Stimulated activated CD8-positive, alpha-beta memory T cell treated with anti-CD3 and anti-CD28 coated beads, Interleukin-12 subunit alpha, Interleukin-12 subunit beta, amount 100 ng/mL, for 24 hours (primary cell): Measurements from ENCODE around the gene MRPS6.

Source experiments
- DNase-seq: peaks from one replicate; pipeline ENCODE4 v3.0.0-alpha.2; 2020; ENCODE audit errors: extremely low read depth

MRPS6 gene

GRCh38 chr21:34071683-34072082 is 1.7 kb upstream of the MRPS6 start:
- DNase-seq = no peak

- DNase-seq = no peak
Observed at GRCh38 chr21:34072145-34073031, 990 bp upstream of the MRPS6 start.

DNA sequence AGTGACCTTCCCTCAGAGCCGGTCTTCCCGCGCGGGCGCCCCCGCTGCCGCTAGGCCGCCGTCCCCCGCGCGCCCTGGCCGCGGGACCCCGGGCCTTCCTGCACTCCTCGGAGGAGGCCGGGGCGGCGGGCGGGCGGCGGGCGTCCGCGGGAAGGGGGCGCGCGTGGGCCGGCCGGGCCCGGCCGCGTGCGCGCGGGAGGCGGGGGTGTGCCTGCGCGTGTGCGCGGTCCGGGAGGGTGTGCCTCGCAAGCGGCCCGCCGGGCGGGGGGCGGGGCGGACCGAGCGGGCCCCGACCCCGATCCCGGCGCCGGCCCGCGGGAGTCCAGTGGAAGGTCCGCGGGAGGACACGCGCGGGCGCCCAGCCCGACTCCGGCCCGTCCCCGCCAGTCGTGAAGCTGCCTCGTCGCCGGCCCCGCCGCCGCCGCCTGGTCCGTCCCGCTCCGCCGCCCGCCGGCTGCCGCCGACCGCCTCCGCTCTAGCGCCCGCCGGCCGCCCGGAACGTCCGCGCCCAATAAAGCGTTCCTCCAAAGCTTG is 438 bp downstream of the MRPS6 start:
- no peak for DNase-seq

- no peak for DNase-seq
Observed at GRCh38 chr21:34074283-34075090, 1.1 kb downstream of the MRPS6 start.

DNA sequence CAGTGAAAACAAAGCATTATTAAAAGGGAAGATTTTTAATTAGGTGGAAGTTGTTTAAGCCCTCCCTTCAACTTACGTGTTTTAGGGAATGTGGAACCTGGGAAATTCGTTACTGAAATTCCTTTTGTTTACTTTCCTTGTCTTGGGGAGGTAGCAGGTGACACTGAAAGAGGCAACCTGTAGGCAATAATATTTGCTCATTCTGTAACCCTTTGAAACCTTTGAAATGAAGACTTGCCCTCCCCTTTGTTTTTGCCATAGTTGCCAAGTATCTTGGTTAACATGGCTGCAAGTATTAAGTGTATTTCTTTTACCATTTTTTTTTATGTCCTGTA is 1.7 kb downstream of the MRPS6 start:
- no peak for DNase-seq

DNA sequence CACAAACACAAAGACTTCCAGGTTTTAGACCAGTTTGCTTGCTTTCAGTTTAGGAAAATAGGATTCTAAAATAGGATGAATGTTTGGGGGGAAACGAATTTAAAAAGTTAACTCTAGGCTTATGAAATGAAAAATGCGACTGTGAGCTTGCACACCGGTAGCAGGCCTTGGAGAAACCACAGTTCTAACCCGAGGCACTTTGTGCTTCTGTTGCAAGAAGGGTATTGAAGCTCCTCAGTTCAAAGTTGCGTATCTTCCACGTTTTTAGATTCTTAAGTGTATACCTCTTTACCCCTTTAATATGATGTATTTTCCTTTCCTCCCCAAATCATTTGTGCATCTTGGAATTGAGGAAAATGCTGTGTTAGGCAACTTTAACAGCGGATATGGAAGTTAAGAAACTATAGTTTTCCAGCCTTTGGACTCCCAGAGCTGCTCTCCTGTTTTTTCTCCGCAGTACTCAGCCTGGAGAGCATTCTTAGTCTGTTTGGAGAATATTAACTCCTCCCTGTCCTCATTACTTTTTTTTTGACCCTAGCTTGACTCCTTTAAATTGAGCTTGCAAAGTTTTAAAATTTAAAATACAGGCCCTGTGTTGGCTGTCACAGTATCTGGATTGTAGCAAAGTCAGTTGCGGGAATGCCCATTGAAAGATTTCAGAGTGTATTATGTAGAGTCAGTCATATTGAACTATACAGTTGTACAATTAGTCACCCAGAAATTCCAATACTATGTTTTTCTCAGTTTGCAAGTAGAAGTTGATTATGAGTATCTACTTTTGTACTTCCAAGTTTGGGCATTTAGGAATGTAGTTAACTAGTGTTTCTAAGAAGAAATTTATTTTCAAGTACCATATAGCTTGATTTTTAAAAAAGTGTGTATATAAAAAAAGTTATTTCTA is 2.6 kb downstream of the MRPS6 start:
- DNase-seq = no peak

GRCh38 chr21:34076835-34077234 is 3.5 kb downstream of the MRPS6 start:
- no peak for DNase-seq

GRCh38 chr21:34077888-34078287 is 4.5 kb downstream of the MRPS6 start:
- no peak for DNase-seq

- no peak for DNase-seq
Observed at GRCh38 chr21:34078915-34079314, 5.5 kb downstream of the MRPS6 start.

- DNase-seq = no peak
Observed at GRCh38 chr21:34080710-34081109, 7.3 kb downstream of the MRPS6 start.

- DNase-seq = no peak
Observed at GRCh38 chr21:34082769-34083168, 9.4 kb downstream of the MRPS6 start.

- DNase-seq = no peak
Observed at GRCh38 chr21:34083357-34083756, 10.0 kb downstream of the MRPS6 start.

GRCh38 chr21:34085129-34085528 is 11.8 kb downstream of the MRPS6 start:
- DNase-seq = no peak

DNA sequence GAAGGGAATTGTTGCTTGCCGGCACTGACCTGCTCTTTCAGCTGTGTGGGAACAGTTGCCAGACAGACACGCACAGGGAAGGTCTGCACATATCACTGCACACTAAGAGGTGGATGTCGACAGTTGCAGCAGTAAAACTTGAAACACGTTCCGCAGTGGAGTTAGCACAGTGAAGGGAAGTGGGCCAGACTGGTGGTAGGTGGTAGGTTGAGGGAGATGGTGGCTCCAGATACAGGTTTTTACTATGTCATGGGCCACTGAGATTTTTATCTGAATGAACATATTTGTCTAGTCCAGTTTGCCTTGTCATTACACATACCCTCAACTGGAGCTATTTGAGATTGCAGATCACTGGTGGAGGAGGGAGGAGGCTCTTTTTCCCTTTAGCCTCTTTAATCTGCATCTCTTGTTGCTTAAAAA is 13.5 kb downstream of the MRPS6 start:
- DNase-seq = no peak

DNA sequence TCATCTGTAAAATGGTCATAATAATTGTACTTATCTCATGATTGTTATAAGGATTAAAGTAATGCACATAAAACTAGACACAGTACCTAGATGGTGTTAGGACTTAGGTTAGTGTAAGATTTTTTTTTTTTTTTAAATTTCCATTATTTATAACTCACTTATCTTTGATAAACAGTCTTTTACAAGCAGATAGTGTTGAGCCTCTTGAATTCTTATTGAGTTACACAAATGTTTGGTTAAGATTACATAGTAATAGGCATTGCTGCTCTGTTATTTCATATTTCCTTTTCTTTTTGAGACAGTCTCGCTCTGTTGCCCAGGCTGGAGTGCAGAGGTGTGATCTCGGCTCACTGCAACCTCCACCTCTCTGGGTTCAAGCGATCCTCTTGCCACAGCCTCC is 15.4 kb downstream of the MRPS6 start:
- DNase-seq = no peak

DNA sequence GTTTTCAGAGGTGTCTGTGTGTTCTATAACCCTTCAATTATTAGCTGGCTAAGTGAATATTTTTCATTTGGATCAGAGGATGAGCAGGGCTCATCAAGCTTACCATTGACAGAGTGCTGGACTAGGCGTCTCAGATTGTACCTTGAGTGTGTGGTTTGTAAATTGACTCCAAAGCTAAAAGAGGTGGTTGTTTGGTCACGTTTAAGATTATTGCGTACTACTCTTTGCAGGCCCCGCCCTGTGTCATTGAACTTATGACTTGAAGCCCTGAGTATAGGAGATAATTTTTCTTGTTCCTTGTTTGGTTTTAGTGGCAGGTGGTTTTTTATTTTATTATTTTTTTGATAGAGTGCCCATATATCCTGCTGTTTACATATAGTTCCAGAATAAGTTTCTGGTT is 17.7 kb downstream of the MRPS6 start:
- DNase-seq = no peak

DNA sequence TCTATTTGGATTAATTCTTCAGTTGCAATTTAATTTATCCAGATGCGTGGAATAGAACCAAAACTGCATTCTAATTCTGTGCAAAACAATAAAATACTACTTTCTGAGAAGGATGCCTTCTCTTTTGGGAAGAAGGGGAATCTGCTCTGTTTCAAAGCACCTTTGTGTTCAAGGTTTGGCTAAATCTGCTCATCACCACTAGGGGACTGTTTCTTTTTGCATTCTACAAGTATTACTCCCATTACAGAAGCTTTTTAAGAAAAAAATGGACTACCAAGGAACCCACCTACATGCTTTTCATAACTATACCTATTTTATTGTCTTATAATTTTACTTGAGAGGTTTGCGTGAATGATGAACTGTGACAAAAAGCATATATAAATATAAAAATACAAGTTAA is 18.2 kb downstream of the MRPS6 start:
- no peak for DNase-seq

DNA sequence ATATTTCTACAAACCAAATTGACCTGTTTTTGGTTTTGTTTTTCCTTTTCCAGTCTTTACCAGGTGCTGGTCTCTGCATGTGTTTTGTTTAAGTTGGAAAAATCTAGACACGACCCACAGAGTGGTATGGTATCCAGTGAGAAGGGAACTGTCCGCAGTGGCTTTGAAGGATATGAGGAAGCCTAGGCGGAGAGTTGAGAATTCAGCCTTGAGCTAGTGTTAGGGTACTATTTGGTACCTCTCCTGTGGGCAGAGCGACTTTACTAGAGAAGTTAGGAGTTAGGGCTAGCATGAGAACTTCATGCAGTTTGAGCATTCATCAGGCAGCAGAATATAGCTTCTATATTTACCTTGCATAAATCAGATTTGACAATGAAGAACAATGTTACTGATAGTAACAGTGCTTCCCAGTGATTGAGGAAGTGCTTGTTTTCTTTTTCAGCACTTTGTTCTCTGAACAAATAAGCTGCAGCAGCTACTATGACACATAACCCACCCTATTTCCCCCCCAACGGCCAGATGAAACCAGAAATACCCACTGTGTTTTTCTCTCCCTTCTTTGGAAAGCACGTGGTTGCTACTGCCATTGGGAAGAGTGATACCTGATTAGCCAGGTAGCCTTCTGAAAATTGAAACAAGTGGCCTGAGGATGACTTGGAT is 19.0 kb downstream of the MRPS6 start:
- no peak for DNase-seq

DNA sequence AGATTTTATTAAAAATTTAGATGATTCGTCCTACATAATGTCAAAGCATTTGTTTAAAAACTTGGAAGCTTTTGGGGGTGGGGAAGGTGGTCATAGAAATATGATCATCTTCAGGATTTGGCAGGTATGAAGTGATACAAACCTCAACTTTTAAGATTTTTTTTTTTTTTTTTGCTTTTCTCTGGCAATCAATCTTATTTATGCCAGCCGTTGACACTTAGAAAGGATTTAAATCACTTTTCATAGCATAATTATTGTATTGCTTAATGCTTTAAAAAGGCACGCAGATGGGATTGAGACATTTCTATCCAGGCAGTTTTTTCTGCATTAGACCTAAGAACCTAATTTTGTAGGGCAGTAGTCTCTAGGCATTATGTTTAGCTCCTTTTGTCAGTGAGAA is 19.7 kb downstream of the MRPS6 start:
- no peak for DNase-seq

- DNase-seq = no peak
Observed at GRCh38 chr21:34094949-34095348, 21.6 kb downstream of the MRPS6 start.

DNA sequence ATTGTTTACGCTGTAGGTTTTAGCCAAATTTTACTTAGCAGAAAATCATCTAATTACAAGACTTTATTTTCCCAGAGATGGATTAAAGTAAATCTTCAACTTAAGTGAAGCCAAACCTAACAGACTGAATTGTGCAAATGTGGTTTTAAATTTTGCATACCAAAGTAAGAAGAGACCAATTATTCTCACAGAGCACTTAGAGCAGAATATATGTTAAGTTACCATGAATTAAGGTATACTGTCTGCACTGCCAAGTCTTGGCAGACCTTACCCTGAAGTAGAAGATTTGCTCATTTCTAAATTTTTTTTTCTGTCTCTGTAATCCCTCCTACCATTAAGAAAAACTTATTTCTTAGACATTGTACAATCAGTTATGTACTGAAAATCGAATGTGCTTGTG is 24.1 kb downstream of the MRPS6 start:
- DNase-seq = no peak
